GM19463 (cell line): ENCODE data around the gene COPB1.

Experiments
- ATAC-seq: cut with Tn5 transposase; IDR thresholded peaks from one replicate; pipeline ENCODE4 v1.9.1; 2021; ENCODE audit warnings: mild to moderate bottlenecking, moderate library complexity; ENCODE audit not compliant: unreplicated experiment

The COPB1 gene

GRCh38 chr11:14435717-14436512 lies 63.7 kb downstream of the COPB1 start:
- no peak for ATAC-seq

- ATAC-seq, result no peak
Observed at GRCh38 chr11:14425621-14426020, 74.0 kb downstream of the COPB1 start.

- no peak for ATAC-seq
Observed at GRCh38 chr11:14424096-14424495, 75.5 kb downstream of the COPB1 start.

GRCh38 chr11:14423633-14424032 lies 76.0 kb downstream of the COPB1 start:
- no peak for ATAC-seq

GRCh38 chr11:14422814-14423182 lies 76.8 kb downstream of the COPB1 start:
- ATAC-seq, result no peak

GRCh38 chr11:14422052-14422813 lies 77.4 kb downstream of the COPB1 start:
- ATAC-seq, result no peak

GRCh38 chr11:14420223-14420622 lies 79.4 kb downstream of the COPB1 start:
- no peak for ATAC-seq

- no peak for ATAC-seq
Observed at GRCh38 chr11:14418801-14419417, 80.7 kb downstream of the COPB1 start.

- no peak for ATAC-seq
Observed at GRCh38 chr11:14417617-14418374, 81.8 kb downstream of the COPB1 start.

GRCh38 chr11:14417186-14417585 lies 82.4 kb downstream of the COPB1 start:
- no peak for ATAC-seq

- ATAC-seq, result peak; percentile 93
Observed at GRCh38 chr11:14414470-14415461, 84.8 kb downstream of the COPB1 start.

- ATAC-seq, result no peak
Observed at GRCh38 chr11:14413307-14414069, 86.1 kb downstream of the COPB1 start.

- ATAC-seq, result no peak
Observed at GRCh38 chr11:14411818-14412217, 87.8 kb downstream of the COPB1 start.

GRCh38 chr11:14409891-14410290 lies 89.7 kb downstream of the COPB1 start:
- no peak for ATAC-seq

GRCh38 chr11:14408612-14409011 lies 91.0 kb downstream of the COPB1 start:
- no peak for ATAC-seq
